Esophagus muscularis mucosa (tissue), 4 donors: ENCODE measurements around the gene GDF11. TPM values are rescaled to one million over a fixed set of nuclear protein-coding genes. Genes with fewer than 3 reads are reported as not detected.

Experiments used
- DNase-seq: peaks from one replicate; pipeline ENCODE4 v3.0.0-alpha.2; 2017; ENCODE audit errors: extremely low spot score
- H3K27ac ChIP-seq, 4 donors: fragments of 200-600 bp; sonication (generic); replicated peaks in 1 of 4; 1 replicate in 3 of 4; 2 replicates in 1 of 4; pipeline ENCODE4 v1.5.1; 2016 to 2019; ENCODE audit warnings: mild to moderate bottlenecking in 1 of 4
- H3K27me3 ChIP-seq, 4 donors: fragments of 200-600 bp; sonication (generic); one replicate each; pipeline versions ENCODE4 v1.5.1 to v1.6.0; 2016 to 2019
- H3K36me3 ChIP-seq, 4 donors: fragments of 200-600 bp; sonication (generic); one replicate each; pipeline ENCODE4 v1.5.1; 2016 to 2019
- H3K4me1 ChIP-seq, 4 donors: fragments of 200-600 bp; sonication (generic); one replicate each; pipeline ENCODE4 v1.5.1; 2016 to 2019
- H3K4me3 ChIP-seq, 4 donors: fragments of 200-600 bp; sonication (generic); 1 replicate in 2 of 4; 2 replicates in 2 of 4; pipeline ENCODE4 v1.5.1; 2016 to 2019; ENCODE audit warnings: mild to moderate bottlenecking in 4 of 4, moderate library complexity in 1 of 4
- H3K9me3 ChIP-seq, 4 donors: fragments of 200-600 bp; sonication (generic); 1 replicate in 3 of 4; 2 replicates in 1 of 4; pipeline ENCODE4 v1.5.1; 2016 to 2019
- EP300 ChIP-seq: sonication (generic); formaldehyde crosslinking; IDR thresholded peaks from one replicate; pipeline ENCODE4 v1.6.1; 2017; ENCODE audit warnings: antibody characterized with exemption
- POLR2A ChIP-seq: fragments of 450-650 bp; IDR thresholded peaks from one replicate; pipeline ENCODE4 v1.6.1; 2017; ENCODE audit warnings: antibody characterized with exemption, moderate library complexity, mild to moderate bottlenecking, low read depth
- POLR2AphosphoS5 ChIP-seq, 2 donors: sonication (generic); formaldehyde crosslinking; IDR thresholded peaks; one replicate each; pipeline ENCODE4 v1.6.1; 2017; ENCODE audit warnings: antibody characterized with exemption in 2 of 2
- WGBS: methylation state at CpG from one replicate; pipeline ENCODE4 v1.1.5; 2018; 5-methylcytosine and 5-hydroxymethylcytosine counted together
- intact Hi-C: fragments of 100-400 bp; cut with DNase I; formaldehyde crosslinking; loops from one replicate; pipeline ENCODE4 v1.15.1; 2023
- total RNA-seq, 4 donors: library from RNA; depleted of rRNA; stranded (reverse); fragments of >200 nt; gene quantifications; one replicate each; pipeline versions ENCODE4 v1.1.0 to v1.2.1, GENCODE V29; 2016
- TF ChIP-seq, protein P1 (sequence below), 3 experiments: fragments of 200-600 bp in 2 of 3; fragments of 450-650 bp in 1 of 3; sonication (generic) in 2 of 3; IDR thresholded peaks; one replicate each; pipeline ENCODE4 v1.5.1; 2017 to 2019; ENCODE audit warnings: antibody characterized with exemption in 3 of 3, mild to moderate bottlenecking in 2 of 3, moderate library complexity in 1 of 3

The GDF11 gene
- total RNA-seq, 4 donors from 2014 or later = 1.7 to 9.0 (median 4.9) TPM

DNA sequence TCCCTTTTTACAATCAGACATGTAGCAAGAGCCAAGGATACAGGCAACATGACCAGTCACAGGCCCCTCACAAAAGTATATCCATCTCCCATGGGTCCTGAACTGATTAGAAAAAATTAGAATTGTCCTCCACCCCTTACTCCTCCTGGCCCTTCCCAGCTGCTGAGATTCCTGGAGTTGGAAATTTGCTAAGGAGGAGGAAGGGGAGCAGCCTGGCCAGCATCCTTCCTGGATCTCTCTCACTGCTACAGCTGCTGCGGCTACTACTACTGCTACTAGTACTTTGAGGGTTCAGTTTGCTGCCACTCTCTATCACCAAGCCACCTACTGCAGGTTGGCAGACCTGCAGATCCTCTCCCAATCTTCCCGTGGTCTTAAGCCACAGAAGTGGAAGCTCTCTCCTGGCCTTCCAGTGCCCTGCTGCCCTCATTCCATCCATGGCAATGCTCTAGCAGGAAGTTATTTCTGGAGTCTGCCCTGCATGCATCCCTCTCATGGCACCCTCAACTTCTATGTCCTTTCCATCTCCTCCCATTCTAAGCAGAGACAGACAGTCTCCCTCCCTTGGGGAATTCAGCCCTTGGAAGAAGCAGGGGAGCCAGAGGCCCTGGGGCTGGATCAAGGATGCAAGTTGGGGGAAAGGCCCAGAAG, 36.2 kb upstream of the GDF11 start:
- 20% methylated on average over 2 of the region's 2 CpGs for WGBS
- Histone ChIP-seq H3K4me3 (peak overlapping the region; percentile 71 to 86 (median 74)), H3K4me1 (peaks cover 36 to 90% (median 82%) of the 10 kb centered on the region in 4 donors), H3K27ac (peak overlapping the region; percentile 89 to 100 (median 96)), H3K27me3 (no peaks in the 10 kb centered on the region), H3K36me3 (peaks cover 0 to 5% (median under 1%) of the 10 kb centered on the region in 4 donors), H3K9me3 (no peaks in the 10 kb centered on the region)
- DNase-seq = no peak
- intact Hi-C loops = no loop called here
- TF ChIP-seq, protein P1, sequence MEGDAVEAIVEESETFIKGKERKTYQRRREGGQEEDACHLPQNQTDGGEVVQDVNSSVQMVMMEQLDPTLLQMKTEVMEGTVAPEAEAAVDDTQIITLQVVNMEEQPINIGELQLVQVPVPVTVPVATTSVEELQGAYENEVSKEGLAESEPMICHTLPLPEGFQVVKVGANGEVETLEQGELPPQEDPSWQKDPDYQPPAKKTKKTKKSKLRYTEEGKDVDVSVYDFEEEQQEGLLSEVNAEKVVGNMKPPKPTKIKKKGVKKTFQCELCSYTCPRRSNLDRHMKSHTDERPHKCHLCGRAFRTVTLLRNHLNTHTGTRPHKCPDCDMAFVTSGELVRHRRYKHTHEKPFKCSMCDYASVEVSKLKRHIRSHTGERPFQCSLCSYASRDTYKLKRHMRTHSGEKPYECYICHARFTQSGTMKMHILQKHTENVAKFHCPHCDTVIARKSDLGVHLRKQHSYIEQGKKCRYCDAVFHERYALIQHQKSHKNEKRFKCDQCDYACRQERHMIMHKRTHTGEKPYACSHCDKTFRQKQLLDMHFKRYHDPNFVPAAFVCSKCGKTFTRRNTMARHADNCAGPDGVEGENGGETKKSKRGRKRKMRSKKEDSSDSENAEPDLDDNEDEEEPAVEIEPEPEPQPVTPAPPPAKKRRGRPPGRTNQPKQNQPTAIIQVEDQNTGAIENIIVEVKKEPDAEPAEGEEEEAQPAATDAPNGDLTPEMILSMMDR (IDR thresholded peaks at IDR 0.05) = no peak
- TF ChIP-seq POLR2A (no peak), EP300 (no peak), POLR2AphosphoS5 (IDR thresholded peaks at IDR 0.05) (no peak)

DNA sequence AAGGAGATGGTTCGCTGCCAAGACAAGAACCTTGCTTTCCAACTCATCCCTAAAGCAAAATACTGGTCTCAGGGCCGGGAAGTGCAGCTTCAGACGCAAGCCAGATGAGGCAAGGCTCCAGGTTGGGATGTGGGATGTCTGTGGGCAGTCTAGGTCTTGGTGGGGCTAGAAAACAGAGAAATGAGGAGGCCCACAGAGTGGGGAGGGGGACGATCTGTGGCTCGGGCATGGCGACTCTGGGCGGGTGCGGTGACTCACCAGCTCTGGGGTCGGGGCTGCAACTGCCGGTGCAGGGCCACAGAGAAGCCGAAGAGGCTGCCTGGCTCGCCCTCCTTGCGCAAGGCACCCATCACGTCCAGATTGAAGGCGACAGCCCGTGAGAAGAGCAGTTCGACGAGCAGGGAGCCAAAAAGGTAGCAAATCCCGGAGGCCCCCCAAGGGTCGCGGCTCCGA, 35.7 kb upstream of the GDF11 start:
- peak overlapping the region; percentile 71 to 86 (median 74) for H3K4me3 ChIP-seq
- intact Hi-C loops = no loop called here
- WGBS = 13% methylated on average over 7 of the region's 22 CpGs
- no peaks in the 10 kb centered on the region for H3K9me3 ChIP-seq
- no peak for DNase-seq
- no peaks in the 10 kb centered on the region for H3K27me3 ChIP-seq
- peak overlapping the region; percentile 89 to 100 (median 96) for H3K27ac ChIP-seq
- TF ChIP-seq POLR2AphosphoS5 (IDR thresholded peaks at IDR 0.05) (no peak), EP300 (no peak), POLR2A (no peak)
- TF ChIP-seq, protein P1 (IDR thresholded peaks at IDR 0.05) = no peak
- H3K4me1 ChIP-seq = peaks cover 34 to 90% (median 83%) of the 10 kb centered on the region in 4 donors
- peaks cover 0 to 5% (median 0%) of the 10 kb centered on the region in 4 donors for H3K36me3 ChIP-seq

DNA sequence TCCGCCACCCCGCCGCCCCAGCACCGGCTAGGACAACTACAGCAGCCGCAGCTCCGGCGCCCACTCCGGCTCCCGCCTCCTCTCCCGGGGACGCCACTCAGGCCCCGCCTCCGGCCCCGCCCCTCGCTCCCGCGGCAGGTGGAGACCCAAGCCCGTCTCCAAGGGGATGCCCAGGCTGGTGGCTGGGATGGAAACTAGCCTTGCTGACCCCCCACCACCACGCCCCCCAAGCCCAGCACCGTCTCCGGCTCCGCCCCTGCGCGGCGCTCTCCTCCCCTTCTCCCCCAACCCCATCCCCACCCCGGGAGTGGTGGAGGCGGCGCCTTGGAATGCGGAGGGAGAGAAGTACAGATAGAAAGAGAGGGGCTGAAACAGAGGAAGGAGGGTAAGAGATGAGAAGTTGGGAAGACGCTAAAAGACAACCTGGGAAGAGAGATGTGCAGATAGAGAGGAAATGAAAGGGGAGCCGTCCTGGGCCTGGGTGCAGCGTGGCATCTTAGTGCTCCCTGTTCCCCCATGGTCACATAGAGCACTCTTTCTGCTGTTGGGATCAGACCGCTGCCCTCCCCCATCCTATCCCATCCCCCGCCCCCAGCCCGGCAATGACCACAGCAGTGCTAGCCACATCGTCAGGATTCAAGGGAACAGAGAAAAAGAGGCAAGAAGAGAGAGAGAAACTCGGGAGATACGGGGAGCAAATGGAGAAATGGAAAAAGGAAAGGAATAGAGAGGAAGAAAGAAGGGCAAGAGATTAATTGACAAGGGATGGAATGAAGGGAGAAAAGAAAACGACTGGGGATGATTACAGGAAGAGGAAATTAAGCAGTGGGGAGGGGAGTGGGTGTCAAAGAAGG, 34.9 kb upstream of the GDF11 start, which contains the start of gene ITGA7:
TSS of gene ITGA7 (minus strand) at position 64 of the 854 bp plus-strand sequence. CDS start 222 bp downstream, outside the sequence.
- Histone ChIP-seq H3K9me3 (no peaks in the 10 kb centered on the region), H3K36me3 (no peaks in the 10 kb centered on the region), H3K27me3 (no peaks in the 10 kb centered on the region), H3K4me3 (peak within 1 kb of the TSS; percentile 71 to 86 (median 74)), H3K4me1 (peaks cover 26 to 90% (median 83%) of the 10 kb centered on the region in 4 donors), H3K27ac (peak within 1 kb of the TSS; percentile 89 to 100 (median 96))
- intact Hi-C loops = no loop called here
- WGBS = 1% methylated on average over 27 of the region's 39 CpGs
- TF ChIP-seq POLR2AphosphoS5 (IDR thresholded peaks at IDR 0.05) = peak; percentile 79 to 91
- TF ChIP-seq, protein P1 (IDR thresholded peaks at IDR 0.05) = no peak
- no peak for TF ChIP-seq POLR2A
- TF ChIP-seq EP300 = no peak
- DNase-seq = no peak

DNA sequence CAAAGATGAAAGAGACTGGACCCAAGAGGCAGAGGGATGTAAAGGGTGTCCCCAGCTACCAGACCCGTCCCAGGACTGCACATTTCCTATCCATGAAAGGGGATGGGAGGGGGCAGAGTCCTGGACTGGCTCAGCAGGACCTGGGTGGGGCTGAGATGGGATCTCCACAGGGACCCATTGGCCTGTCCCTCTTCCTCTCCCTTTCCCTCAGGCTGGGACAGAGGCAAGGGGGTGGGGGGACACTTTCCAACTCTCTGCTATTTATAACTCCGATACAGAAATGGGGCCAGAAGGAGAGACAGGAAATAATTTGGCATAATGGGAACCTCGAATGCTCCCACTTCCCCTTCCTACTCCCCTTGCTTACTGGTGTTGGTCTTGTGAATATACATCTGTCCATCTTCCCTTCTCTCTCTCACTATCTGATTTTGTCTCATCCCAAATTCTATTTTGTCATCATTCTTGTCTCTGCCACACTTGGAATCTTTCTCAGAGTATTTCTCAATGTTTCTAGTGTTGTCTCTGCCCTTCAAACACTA, 34.2 kb upstream of the GDF11 start:
- Histone ChIP-seq H3K36me3 (no peaks in the 10 kb centered on the region), H3K27me3 (no peaks in the 10 kb centered on the region), H3K4me1 (peaks cover 33 to 90% (median 83%) of the 10 kb centered on the region in 4 donors), H3K27ac (peak overlapping the region; percentile 89 to 100 (median 96)), H3K9me3 (no peaks in the 10 kb centered on the region), H3K4me3 (peak overlapping the region; percentile 71 to 86 (median 74))
- intact Hi-C loops = no loop called here
- TF ChIP-seq POLR2AphosphoS5 (IDR thresholded peaks at IDR 0.05) (peak; percentile 46 to 64), EP300 (no peak)
- DNase-seq = no peak
- WGBS = 4% methylated on average over 3 of the region's 3 CpGs
